ENCODE results near the gene CCDC69. TPM values are rescaled to one million over a fixed set of nuclear protein-coding genes. Genes with fewer than 3 reads are reported as not detected.

The CCDC69 gene
- total RNA-seq, 4 donors from 2014 or later, result 93.4 to 128 (median 114) TPM

DNA sequence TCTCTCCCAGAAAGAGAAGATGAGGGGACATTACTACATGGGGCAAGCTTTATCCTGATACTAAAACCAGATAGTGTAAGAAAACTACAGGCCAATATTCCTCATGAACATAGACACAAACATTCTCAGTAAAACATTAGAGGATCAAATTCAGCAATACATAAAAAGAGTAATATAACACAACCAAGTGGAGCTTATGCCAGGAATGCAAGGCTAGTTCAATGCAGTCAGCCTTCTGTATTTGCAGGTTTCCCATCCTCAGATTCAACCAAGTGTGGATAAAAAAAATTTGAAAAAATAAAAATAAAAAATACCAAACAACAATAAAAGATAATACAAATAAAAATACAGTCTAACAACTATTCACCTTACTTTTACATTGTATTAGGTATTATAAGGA lies 31.3 kb downstream of the CCDC69 start:
- no peak for ATAC-seq

GRCh38 chr5:151191661-151192060 lies 32.2 kb downstream of the CCDC69 start:
- no peak for TF ChIP-seq CTCF (IDR thresholded peaks at IDR 0.05 in 4 of 5, conservative IDR thresholded peaks at IDR 0.05 in 1 of 5)
- no peak for TF ChIP-seq POLR2A (IDR thresholded peaks at IDR 0.05)
- Histone ChIP-seq H3K9me3 (no peaks in the 10 kb centered on the region), H3K4me3 (no peak overlapping the region), H3K27ac (peak overlapping the region in 2 of 4 donors; percentile 7 to 48), H3K36me3 (peaks cover 0 to 26% of the 10 kb centered on the region in 2 donors), H3K27me3 (no peaks in the 10 kb centered on the region), H3K4me1 (peaks cover 4 to 6% of the 10 kb centered on the region in 2 donors)
- intact Hi-C loops (cut with DNase I; ENCODE audit: low total_unique reads) (no loop called here), in situ Hi-C loops (cut with MboI; ENCODE audit: low sequenced_read_pairs in 4 of 4) (no loop called here)
- DNase-seq, result peak in 1 of 2 donors; percentile 11
- peak in 1 of 2 donors; percentile 12 for ATAC-seq

More for the DNA sequence above, 31.3 kb downstream of the CCDC69 start:
- TF ChIP-seq POLR2A (IDR thresholded peaks at IDR 0.05) (no peak), CTCF (IDR thresholded peaks at IDR 0.05 in 4 of 5, conservative IDR thresholded peaks at IDR 0.05 in 1 of 5) (no peak)
- DNase-seq, result no peak
- Histone ChIP-seq H3K4me3 (no peak overlapping the region), H3K9me3 (no peaks in the 10 kb centered on the region), H3K36me3 (peaks cover 0 to 19% of the 10 kb centered on the region in 2 donors), H3K27me3 (no peaks in the 10 kb centered on the region), H3K27ac (no peak overlapping the region), H3K4me1 (peaks cover 11% of the 10 kb centered on the region in 2 donors)
- in situ Hi-C loops (cut with MboI; ENCODE audit: low sequenced_read_pairs in 4 of 4) (no loop called here), intact Hi-C loops (cut with DNase I; ENCODE audit: low total_unique reads) (no loop called here)

DNA sequence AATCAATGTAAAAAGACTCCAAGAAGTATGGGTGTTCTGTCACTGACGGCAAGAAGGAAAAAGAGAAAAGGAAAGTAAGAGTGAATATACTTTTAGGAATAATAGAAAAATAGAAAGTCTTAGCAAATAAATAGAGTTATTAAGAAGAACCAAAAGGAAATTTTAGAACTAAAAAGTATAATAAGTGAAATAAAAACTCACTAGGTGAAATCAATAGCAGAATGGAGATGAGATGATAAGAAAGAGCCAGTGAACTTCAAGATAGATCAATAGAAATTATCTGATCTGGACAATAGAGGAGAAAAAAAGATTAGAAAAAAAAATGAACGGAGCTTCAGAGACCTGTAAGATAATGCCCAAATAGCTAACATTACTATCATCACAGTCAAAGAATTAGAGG lies 34.7 kb downstream of the CCDC69 start:
- Histone ChIP-seq H3K9me3 (no peaks in the 10 kb centered on the region), H3K36me3 (peaks cover 0 to 47% of the 10 kb centered on the region in 2 donors), H3K27ac (no peak overlapping the region), H3K27me3 (no peaks in the 10 kb centered on the region), H3K4me1 (peaks cover 0 to 4% of the 10 kb centered on the region in 2 donors), H3K4me3 (no peak overlapping the region)
- no peak for ATAC-seq
- in situ Hi-C loops (cut with MboI; ENCODE audit: low sequenced_read_pairs in 4 of 4), result no loop called here
- intact Hi-C loops (cut with DNase I; ENCODE audit: low total_unique reads), result no loop called here
- DNase-seq, result no peak
- TF ChIP-seq POLR2A (IDR thresholded peaks at IDR 0.05), result no peak
- no peak for TF ChIP-seq CTCF (IDR thresholded peaks at IDR 0.05 in 4 of 5, conservative IDR thresholded peaks at IDR 0.05 in 1 of 5)

DNA sequence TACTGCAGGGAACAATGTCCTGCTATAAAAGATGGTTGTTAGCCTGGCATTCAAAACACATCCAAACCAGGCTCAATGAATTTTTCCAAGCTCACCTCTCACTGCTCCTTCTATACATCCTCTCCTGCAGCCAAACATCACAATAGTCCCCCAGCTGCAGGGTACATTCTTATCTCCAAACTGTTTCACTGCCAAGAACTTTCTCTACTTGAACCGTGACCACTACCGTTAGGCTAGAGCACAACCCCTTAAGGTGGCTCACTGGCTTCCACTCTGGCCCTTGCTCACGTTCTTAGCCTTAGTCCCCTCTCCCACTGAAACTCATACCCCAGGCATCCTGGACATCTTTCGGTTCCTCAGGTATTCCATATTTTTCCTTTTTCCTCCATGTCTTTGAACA lies 37.4 kb downstream of the CCDC69 start:
- TF ChIP-seq CTCF (IDR thresholded peaks at IDR 0.05 in 4 of 5, conservative IDR thresholded peaks at IDR 0.05 in 1 of 5) (no peak), POLR2A (IDR thresholded peaks at IDR 0.05) (no peak)
- Histone ChIP-seq H3K27me3 (no peaks in the 10 kb centered on the region), H3K9me3 (no peaks in the 10 kb centered on the region), H3K4me3 (no peak overlapping the region), H3K27ac (no peak overlapping the region), H3K4me1 (peaks cover 0 to 4% of the 10 kb centered on the region in 2 donors), H3K36me3 (peaks cover 0 to 52% of the 10 kb centered on the region in 2 donors)
- in situ Hi-C loops (cut with MboI; ENCODE audit: low sequenced_read_pairs in 4 of 4) (no loop called here), intact Hi-C loops (cut with DNase I; ENCODE audit: low total_unique reads) (no loop called here)
- ATAC-seq (no peak), DNase-seq (no peak)

GRCh38 chr5:151186052-151186451 lies 37.8 kb downstream of the CCDC69 start:
- Histone ChIP-seq H3K9me3 (no peaks in the 10 kb centered on the region), H3K27me3 (no peaks in the 10 kb centered on the region), H3K36me3 (peaks cover 0 to 52% of the 10 kb centered on the region in 2 donors), H3K4me3 (no peak overlapping the region), H3K27ac (no peak overlapping the region), H3K4me1 (no peaks in the 10 kb centered on the region)
- TF ChIP-seq CTCF (IDR thresholded peaks at IDR 0.05 in 4 of 5, conservative IDR thresholded peaks at IDR 0.05 in 1 of 5) (no peak), POLR2A (IDR thresholded peaks at IDR 0.05) (no peak)
- in situ Hi-C loops (cut with MboI; ENCODE audit: low sequenced_read_pairs in 4 of 4) (no loop called here), intact Hi-C loops (cut with DNase I; ENCODE audit: low total_unique reads) (no loop called here)
- no peak for ATAC-seq
- no peak for DNase-seq

Measured in gastrocnemius medialis (tissue), 4 donors.